Measurements from ENCODE around the gene SLC2A1.

GRCh38 chr1:43004587-43005459, 46.2 kb upstream of the SLC2A1 start:
- TF ChIP-seq, protein P1, sequence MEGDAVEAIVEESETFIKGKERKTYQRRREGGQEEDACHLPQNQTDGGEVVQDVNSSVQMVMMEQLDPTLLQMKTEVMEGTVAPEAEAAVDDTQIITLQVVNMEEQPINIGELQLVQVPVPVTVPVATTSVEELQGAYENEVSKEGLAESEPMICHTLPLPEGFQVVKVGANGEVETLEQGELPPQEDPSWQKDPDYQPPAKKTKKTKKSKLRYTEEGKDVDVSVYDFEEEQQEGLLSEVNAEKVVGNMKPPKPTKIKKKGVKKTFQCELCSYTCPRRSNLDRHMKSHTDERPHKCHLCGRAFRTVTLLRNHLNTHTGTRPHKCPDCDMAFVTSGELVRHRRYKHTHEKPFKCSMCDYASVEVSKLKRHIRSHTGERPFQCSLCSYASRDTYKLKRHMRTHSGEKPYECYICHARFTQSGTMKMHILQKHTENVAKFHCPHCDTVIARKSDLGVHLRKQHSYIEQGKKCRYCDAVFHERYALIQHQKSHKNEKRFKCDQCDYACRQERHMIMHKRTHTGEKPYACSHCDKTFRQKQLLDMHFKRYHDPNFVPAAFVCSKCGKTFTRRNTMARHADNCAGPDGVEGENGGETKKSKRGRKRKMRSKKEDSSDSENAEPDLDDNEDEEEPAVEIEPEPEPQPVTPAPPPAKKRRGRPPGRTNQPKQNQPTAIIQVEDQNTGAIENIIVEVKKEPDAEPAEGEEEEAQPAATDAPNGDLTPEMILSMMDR (IDR thresholded peaks at IDR 0.05; ENCODE audit: poor library complexity), result no peak
- TF ChIP-seq EZH2 (IDR thresholded peaks at IDR 0.05; ENCODE audit: borderline replicate concordance) (no peak), EZH2phosphoT487 (IDR thresholded peaks at IDR 0.05; ENCODE audit: low read depth, severe bottlenecking, unreplicated experiment) (no peak)
